Right lung (tissue), 5 donors: ENCODE data around the gene NCMAP. TPM values are rescaled to one million over a fixed set of nuclear protein-coding genes. Genes with fewer than 3 reads are reported as not detected.

ENCODE experiments used
- DNase-seq, 2 donors: peaks; one replicate each; pipeline ENCODE4 v3.0.0-alpha.2; 2013
- polyA plus RNA-seq, 5 donors: library from polyadenylated mRNA; unstranded; fragments of 120-200 nt; gene quantifications; one replicate each; pipeline versions ENCODE4 v1.2.1 to v1.2.3, GENCODE V29; 2013; ENCODE audit warnings: inconsistent platforms in 1 of 5, low replicate concordance in 1 of 5; ENCODE audit not compliant: insufficient read length in 5 of 5, insufficient read depth in 1 of 5

NCMAP gene
- polyA plus RNA-seq, 5 donors = 3.2 to 5.5 (median 4.5) TPM

DNA sequence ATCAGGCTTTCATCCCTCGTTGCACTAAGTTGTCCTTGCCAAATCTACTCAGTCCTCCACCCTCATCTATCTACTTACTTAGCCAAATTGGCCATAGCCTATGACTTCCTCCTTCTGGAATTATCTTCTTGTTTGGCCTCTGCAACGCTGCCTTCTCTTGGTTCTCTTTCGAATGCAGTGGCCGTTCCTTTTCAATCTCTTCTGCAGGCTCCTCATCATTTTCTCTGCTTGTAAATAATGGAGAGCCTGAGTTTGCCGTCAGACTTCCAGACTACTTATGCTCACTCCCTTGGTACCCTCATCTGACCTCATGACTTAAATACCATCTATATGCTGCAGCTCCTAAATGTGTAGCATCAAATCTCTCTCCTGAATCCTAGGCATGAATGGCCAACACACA, 64.8 kb downstream of the NCMAP start:
- no peak for DNase-seq

GRCh38 chr1:24621121-24621520, 65.2 kb downstream of the NCMAP start:
- DNase-seq = no peak

- DNase-seq = no peak
These were observed 66.3 kb downstream of the NCMAP start for GRCh38 chr1:24622218-24622617.

DNA sequence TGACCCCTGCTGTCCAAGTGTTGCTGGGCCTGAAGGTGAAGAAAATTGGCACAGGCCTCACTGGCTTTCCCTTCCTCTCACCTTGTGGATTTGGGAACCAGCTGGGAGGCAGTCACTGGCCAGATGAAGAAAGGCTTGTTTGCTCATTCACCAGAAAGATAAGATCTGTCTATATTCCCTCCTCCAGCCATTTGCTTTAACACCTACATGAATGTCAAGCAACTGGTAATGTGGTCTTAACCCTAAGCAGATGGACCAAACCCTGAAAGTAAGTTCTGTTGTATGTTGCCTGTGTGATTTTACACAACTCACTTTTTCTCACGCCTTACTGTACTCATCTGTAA, 76.9 kb downstream of the NCMAP start:
- no peak for DNase-seq

DNA sequence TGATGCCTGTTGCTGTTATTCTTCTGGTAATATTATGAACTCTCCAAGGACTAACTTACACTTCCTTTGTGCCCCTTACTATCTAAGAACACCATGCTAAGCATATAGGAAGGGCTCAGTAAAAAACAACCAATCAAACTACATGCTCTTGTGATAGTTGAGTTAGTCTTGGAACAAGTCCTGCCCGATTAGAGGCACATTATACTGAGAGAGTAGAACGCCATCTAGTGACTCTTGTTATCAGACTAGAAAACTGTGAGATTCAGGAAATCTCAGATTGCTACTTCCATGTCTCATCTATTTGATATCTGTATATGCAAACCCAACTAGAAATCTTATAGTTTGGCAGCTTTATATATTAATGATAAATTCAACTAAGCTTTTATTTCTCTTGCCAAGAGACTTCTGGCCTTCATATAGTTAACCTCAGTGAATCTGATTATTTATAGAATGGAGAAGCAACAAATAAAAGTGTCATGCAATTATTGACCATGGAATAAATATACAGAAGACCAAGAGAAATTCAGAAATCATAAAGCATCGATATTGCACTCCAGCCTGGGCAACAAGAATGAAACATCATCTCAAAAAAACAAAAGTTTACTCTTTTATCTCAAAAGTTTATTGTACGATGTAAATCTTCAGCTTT, 79.4 kb downstream of the NCMAP start:
- DNase-seq = peak in 1 of 2 donors; percentile 42

DNA sequence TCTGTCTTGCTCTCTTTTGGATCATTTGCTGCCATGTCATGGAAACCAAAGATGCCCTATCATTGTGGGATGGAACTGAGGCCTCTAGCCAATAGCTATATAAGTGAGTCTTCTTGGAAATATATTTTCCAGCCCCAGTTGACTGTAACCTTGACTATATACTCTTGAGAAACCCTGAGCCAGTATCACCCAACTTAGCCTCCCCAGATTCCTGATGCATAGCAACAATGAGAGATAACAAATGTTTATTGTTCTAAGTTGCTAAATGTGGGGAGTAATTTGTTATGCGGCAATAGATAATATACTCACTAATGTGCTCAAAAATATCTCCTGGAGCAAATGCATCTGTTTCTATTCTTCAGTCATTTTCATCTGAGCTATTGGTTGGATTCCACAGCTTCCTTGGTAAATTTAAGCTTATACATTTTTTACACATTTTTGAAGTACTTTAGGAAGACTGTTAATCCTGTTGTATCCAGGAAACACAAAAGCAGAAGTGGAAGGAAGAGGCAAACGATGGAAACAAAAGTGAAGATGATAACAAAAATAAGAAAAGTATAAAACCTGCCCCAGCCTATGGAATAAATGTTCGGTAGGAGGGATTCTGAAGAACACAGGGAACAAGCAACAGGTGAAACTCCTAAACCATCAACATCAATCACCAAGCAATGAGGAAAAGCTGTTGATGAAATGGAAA, 80.9 kb downstream of the NCMAP start:
- DNase-seq = no peak

DNA sequence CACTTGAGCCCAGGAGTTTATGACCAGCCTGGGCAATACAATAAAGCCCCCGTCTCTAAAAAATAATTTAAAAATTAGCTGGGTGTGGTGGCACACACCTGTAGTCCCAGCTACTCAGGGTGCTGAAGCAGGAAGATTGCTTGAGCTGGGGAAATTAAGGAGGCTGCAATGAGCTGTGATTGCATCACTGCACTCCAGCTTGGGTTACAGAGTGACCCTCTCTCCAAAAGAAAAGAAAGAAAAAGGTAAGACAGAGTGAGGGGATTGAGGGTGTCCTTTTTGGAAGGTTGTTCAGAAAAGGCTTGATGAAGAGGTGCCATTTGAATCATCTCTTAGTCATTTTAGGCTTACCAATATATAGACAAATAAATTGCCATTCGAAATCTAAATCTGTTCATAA, 83.2 kb downstream of the NCMAP start:
- DNase-seq = no peak

- no peak for DNase-seq
These were observed 84.0 kb downstream of the NCMAP start for GRCh38 chr1:24639881-24640280.

DNA sequence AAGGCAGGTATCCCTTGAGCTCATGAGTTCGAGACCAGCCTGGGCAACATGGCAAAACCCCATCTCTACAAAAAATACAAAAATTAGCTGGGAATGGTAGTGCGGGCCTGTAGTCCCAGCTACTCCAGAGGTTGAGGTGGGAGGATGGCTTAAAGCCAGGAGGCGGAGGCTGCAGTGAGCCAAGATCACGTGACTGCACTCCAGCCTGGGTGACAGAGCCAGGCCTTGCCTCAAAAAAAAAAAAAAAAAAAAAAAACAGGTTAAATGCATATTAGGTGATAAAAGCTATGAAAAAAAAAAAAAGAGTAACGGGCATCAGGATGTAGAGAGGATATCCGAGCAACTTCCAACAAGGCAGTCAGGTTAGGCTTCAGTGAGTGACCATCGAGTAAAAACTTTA, 84.4 kb downstream of the NCMAP start:
- DNase-seq = no peak

- DNase-seq = no peak
These were observed 85.8 kb downstream of the NCMAP start for GRCh38 chr1:24641646-24642151.

- peak; percentile 99 to 100 for DNase-seq
These were observed 86.8 kb downstream of the NCMAP start, which contains the start of gene SRRM1 for GRCh38 chr1:24642481-24643362. SRRM1 (plus strand) TSS chr1:24643302; CDS start chr1:24643327, 25 bp downstream.

DNA sequence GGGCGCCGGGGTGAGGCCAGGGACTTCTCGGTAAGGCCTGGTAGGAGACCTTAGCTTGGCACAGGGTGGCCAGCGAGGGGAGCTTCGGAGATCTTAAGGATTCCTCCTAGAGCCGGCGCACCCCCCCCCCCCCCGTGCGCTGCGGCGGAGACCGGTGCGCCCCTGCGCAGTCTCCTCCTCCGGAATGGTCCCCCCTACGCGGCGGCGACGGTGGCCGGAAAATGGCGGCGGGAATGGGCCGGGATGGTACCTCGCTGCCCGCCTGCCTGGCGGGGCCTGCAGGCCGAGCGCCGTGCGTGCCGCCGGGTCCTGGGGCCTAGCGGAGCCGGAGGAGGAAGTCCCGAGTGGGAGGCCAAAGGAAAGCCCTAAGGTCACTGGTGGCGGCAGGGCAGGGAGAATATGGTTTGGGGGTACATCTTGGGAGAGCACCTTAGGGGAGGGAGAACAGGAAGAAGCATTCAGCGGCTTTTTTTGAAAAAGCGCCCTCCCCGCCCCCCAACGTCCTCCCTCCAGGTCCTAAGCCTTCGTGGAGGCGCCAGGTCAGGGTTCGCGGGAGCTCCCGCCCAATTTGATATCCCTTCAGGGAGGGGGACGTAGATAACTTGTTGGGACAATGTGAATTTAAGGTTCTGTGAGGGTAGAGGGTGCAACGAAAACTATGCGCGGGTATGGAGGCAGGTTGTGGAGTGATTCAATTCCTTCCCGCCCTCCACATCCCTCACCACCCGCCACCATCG, 87.6 kb downstream of the NCMAP start:
- DNase-seq = no peak

GRCh38 chr1:24644100-24644384, 88.2 kb downstream of the NCMAP start:
- no peak for DNase-seq

DNA sequence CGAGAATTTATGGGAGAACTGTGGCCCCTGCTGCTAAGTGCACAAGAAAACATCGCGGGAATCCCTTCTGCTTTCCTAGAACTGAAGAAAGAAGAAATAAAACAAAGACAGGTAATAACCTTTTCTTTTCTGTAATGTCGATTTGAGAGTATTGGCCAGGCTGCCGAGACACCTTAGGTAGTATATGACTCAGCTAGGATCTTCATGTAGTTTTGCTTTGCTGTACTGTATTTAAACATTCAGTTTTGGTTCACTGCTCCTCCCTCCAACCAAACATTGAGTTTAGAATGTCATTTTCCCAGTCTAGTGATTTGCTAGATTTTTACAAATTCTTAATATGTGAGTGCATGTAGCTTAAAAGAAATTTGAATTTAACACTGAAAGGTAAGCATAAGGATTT, 93.0 kb downstream of the NCMAP start:
- no peak for DNase-seq

DNA sequence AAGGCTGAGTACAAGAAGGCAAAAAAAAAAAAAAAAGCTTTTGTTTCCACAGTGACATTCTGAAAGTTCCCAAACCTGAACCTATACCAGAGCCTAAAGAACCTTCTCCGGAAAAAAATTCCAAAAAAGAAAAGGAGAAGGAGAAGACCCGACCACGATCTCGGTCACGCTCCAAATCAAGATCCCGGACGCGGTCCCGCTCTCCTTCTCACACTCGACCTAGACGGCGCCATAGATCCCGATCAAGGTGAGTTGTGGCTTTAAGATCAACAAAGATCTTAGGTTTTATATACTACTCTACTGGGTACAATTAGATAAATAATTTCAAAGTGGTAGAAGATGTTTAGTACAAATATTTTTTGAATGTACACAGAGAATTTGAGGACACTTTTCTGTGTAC, 96.5 kb downstream of the NCMAP start:
- no peak for DNase-seq

GRCh38 chr1:24654010-24654409, 98.1 kb downstream of the NCMAP start:
- DNase-seq = no peak

DNA sequence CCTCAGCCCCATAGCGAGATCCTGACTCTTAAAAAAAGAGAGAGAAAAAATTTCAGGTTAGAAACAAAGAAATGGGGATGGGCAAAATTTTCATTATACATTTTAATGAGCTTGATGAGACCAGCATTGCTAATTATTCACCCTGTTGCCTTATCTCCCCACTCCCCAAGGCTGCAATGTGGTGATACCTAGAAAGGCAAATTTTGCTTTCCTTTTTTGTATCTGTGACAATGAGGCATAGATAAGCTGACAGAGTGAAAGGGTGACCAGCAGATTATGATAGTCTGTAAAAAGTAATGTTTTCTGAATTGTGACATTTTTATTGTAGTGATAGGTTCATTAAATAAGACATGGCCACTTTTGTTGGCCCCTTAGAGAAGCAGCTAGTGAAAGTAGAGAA, 100.2 kb downstream of the NCMAP start:
- no peak for DNase-seq

GRCh38 chr1:24657781-24658180, 101.9 kb downstream of the NCMAP start:
- DNase-seq = no peak
